Stimulated activated CD8-positive, alpha-beta memory T cell treated with anti-CD3 and anti-CD28 coated beads, Interleukin-12 subunit alpha, Interleukin-12 subunit beta, amount 100 ng/mL, for 4 hours (primary cell): Measurements from ENCODE around the gene ATP11B.

Source experiments
- DNase-seq: peaks from one replicate; pipeline ENCODE4 v3.0.0-alpha.2; 2020; ENCODE audit warnings: low read depth

Gene ATP11B

GRCh38 chr3:182957226-182957625 lies 163.9 kb downstream of the ATP11B start:
- DNase-seq: no peak

DNA sequence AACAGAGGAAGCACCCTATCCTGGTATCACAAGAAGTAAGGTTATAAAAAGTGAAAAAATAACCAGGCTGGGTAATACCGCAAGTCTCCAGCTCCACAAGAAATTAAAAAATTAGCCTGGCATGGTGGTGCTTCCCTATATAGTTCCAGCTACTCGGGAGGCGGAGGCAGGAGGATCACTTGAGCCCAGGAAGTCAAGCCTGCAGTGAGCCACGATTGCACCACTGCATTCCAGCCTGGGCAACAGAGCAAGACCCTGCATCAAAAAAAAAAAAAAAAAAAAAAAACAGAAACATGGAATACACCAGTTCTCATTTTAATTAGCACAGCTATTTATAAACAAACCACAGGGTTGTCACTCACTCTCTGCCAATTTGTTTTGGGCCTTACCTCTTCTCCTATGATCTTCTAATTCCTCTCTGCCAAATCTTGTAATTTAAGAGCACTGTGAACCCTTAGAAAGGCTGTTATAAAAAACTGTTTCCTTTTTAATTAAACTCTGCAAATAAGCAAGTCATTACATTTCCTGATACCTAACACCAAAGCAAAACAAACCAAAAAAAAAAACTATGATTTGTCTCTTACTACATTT lies 164.5 kb downstream of the ATP11B start:
- no peak for DNase-seq

- DNase-seq: no peak
Observed at GRCh38 chr3:182959474-182960350, 166.4 kb downstream of the ATP11B start.

- DNase-seq: no peak
Observed at GRCh38 chr3:182962166-182962565, 168.9 kb downstream of the ATP11B start.

- DNase-seq: no peak
Observed at GRCh38 chr3:182964179-182964578, 170.9 kb downstream of the ATP11B start.

- no peak for DNase-seq
Observed at GRCh38 chr3:182965861-182966366, 172.6 kb downstream of the ATP11B start.

DNA sequence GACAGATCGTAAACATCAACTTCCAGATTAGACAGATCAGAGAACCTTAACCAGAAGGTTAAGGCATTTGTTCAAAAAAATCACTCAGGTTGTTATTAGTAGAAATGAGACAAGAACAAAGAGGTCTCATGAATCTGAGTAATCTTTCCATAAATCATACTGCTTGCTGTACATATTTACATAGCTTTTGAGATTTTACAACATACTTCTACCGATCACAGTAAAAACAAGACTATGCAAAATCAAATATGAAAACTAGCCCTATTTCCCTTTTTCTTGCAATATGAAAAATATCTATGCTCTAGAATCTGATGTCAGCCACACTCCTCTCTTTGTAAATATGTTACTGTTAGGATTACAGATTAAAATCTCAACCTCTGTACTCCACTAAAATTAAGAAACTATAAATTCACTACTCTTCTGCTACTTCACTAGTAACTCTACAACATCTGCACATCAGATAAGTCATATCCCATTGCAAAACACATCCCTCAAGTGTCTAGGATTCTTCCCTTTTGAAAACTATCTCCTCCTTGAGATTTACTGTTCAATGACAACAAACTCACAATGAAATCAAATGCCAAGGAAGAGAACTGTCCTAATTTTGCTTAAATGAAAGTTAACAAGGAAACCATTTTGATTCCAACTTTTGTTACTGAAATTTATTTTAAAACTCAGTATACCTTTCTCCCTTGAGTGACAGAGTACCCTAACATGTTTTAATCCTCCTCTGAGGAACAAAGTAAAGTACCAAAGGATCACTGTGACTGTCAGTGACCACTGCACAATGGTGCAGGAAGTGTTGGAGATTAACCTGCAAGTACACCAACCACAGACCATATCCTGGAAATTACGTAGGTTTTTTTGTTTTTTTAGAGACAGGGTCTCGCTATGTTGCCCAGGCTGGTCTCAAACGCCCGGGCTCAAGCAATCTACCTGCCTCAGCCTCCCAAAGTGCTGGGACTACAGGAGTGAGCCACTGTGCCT lies 174.2 kb downstream of the ATP11B start:
- DNase-seq: no peak

DNA sequence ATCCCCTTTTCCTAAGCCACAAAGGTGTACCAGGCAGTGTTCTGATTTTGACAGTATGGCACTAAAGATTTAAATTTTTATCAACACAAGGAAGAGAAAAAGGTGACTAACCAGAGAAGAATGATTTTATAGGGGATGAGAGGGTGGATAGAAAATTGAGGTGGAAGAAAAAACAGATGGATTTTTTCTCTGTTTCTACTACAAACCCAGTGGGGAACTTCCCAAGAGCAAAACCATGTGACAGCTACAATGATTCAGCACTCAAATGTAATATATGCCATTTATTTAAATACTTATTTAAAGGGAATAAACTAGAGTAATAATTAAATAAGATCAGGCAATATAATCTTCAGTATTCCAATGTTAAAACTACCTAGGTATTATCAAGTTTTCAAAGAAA lies 176.0 kb downstream of the ATP11B start:
- no peak for DNase-seq

DNA sequence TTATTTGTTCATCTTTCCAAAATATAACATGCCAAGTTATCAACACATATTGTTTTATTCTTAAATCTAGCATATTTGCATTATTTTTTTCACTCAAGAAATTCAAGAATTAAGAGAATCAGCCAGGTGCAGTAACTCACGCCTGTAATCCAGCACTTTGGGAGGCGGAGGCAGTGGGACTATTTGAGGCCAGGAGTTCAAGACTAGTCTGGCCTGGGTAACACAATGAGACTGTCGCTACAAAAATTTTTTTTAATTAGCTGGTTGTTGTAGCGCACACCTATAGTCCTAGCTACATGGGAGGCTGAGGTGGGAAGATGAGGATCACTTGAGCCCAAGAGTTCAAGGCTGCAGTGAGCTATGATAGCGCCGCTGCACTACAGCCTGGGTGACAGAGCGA lies 176.5 kb downstream of the ATP11B start:
- no peak for DNase-seq

GRCh38 chr3:182970811-182971418 lies 177.6 kb downstream of the ATP11B start:
- no peak for DNase-seq
